PC-9 (cell line): ENCODE data around the gene GPR157.

Experiments used
- EZH2 ChIP-seq: fragments of 200-600 bp; sonication (generic); IDR thresholded peaks from 2 replicates; pipeline ENCODE4 v1.8.0; 2017; ENCODE audit warnings: antibody characterized with exemption, low read depth
- TF ChIP-seq, protein P1 (sequence below): fragments of 200-600 bp; sonication (generic); conservative IDR thresholded peaks from 2 replicates; pipeline ENCODE4 v1.6.1; 2017; ENCODE audit warnings: mixed run types, antibody characterized with exemption, mild to moderate bottlenecking, moderate library complexity

DNA sequence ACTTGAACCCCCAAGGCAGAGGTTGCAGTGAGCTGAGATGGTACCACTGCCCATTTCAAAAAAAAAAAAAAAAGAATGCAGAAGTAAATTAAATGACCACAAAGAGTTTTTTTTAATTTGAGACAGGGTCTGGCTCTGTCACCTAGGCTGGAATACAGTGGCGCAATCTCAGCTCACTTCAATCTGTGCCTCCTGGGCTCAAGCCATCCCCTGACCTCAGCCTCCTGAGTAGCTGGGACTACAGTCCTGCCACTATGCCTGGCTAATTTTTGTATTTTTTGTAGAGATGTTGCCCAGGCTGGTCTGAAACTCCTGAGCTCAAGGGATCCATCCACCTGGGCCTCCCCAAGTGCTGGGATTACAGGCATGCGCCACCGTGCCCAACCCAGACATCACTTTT lies 20.2 kb upstream of the GPR157 start:
- no peak for TF ChIP-seq EZH2
- TF ChIP-seq, protein P1, sequence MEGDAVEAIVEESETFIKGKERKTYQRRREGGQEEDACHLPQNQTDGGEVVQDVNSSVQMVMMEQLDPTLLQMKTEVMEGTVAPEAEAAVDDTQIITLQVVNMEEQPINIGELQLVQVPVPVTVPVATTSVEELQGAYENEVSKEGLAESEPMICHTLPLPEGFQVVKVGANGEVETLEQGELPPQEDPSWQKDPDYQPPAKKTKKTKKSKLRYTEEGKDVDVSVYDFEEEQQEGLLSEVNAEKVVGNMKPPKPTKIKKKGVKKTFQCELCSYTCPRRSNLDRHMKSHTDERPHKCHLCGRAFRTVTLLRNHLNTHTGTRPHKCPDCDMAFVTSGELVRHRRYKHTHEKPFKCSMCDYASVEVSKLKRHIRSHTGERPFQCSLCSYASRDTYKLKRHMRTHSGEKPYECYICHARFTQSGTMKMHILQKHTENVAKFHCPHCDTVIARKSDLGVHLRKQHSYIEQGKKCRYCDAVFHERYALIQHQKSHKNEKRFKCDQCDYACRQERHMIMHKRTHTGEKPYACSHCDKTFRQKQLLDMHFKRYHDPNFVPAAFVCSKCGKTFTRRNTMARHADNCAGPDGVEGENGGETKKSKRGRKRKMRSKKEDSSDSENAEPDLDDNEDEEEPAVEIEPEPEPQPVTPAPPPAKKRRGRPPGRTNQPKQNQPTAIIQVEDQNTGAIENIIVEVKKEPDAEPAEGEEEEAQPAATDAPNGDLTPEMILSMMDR = no peak
